ENCODE data around the gene CALU. TPM values are rescaled to one million over a fixed set of nuclear protein-coding genes. Genes with fewer than 3 reads are reported as not detected.

Gene CALU
- total RNA-seq, 1 experiment from 2014 or later: 169 TPM

- ATAC-seq (no peak), DNase-seq (no peak)
- no peaks in the 10 kb centered on the region for H4K20me1 ChIP-seq (ENCODE audit: low read length)
- no peak overlapping the region for H3K9ac ChIP-seq (ENCODE audit: low read length)
- no peak overlapping the region for H3K4me2 ChIP-seq (ENCODE audit: low read length)
- H3K4me3 ChIP-seq (ENCODE audit: low read length): no peak overlapping the region
- peaks cover 8% of the 10 kb centered on the region for H3K4me1 ChIP-seq (ENCODE audit: insufficient read depth, low read length)
- no peaks in the 10 kb centered on the region for H3K27me3 ChIP-seq (ENCODE audit: low read length)
- no peaks in the 10 kb centered on the region for H3K9me2 ChIP-seq (replicated peaks; ENCODE audit: low read length)
- ChIA-PET POLR2A (ENCODE audit: unreplicated experiment) (no interaction called here), CTCF (no interaction called here)
- intact Hi-C loops (cut with micrococcal nuclease): no loop called here
- H3K79me2 ChIP-seq (ENCODE audit: low read length): no peaks in the 10 kb centered on the region
- no TSS peak for BruUV-seq (replicated peaks)
- TF ChIP-seq, protein P1, sequence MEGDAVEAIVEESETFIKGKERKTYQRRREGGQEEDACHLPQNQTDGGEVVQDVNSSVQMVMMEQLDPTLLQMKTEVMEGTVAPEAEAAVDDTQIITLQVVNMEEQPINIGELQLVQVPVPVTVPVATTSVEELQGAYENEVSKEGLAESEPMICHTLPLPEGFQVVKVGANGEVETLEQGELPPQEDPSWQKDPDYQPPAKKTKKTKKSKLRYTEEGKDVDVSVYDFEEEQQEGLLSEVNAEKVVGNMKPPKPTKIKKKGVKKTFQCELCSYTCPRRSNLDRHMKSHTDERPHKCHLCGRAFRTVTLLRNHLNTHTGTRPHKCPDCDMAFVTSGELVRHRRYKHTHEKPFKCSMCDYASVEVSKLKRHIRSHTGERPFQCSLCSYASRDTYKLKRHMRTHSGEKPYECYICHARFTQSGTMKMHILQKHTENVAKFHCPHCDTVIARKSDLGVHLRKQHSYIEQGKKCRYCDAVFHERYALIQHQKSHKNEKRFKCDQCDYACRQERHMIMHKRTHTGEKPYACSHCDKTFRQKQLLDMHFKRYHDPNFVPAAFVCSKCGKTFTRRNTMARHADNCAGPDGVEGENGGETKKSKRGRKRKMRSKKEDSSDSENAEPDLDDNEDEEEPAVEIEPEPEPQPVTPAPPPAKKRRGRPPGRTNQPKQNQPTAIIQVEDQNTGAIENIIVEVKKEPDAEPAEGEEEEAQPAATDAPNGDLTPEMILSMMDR (conservative IDR thresholded peaks at IDR 0.05; ENCODE audit: low read depth, low read length): no peak
- TF ChIP-seq EZH2phosphoT487 (IDR thresholded peaks at IDR 0.05; ENCODE audit: borderline replicate concordance, low read length): no peak
- no peak overlapping the region for H3K27ac ChIP-seq (ENCODE audit: low read length)
- no peaks in the 10 kb centered on the region for H3K36me3 ChIP-seq (ENCODE audit: low read depth, low read length)
- no peaks in the 10 kb centered on the region for H3K9me3 ChIP-seq (ENCODE audit: low read length)
- H3F3A ChIP-seq (ENCODE audit: low read length, unreplicated experiment): no peaks in the 10 kb centered on the region
- no peak overlapping the region for H2AFZ ChIP-seq (ENCODE audit: low read length)
Observed at GRCh38 chr7:128726737-128727072, 12.5 kb upstream of the CALU start.

GRCh38 chr7:128727239-128727638 lies 11.9 kb upstream of the CALU start:
- TF ChIP-seq EZH2phosphoT487 (IDR thresholded peaks at IDR 0.05; ENCODE audit: borderline replicate concordance, low read length): no peak
- peak; percentile 55 for DNase-seq
- ChIA-PET POLR2A (ENCODE audit: unreplicated experiment) (no interaction called here), CTCF (no interaction called here)
- H3K27ac ChIP-seq (ENCODE audit: low read length): no peak overlapping the region
- peaks cover 8% of the 10 kb centered on the region for H3K4me1 ChIP-seq (ENCODE audit: insufficient read depth, low read length)
- H3K9ac ChIP-seq (ENCODE audit: low read length): no peak overlapping the region
- intact Hi-C loops (cut with micrococcal nuclease): no loop called here
- no peak overlapping the region for H3K4me3 ChIP-seq (ENCODE audit: low read length)
- peak; percentile 37; the same call in 1 of the 2 replicates for ATAC-seq
- no TSS peak for BruUV-seq (replicated peaks)
- no peak overlapping the region for H3K4me2 ChIP-seq (ENCODE audit: low read length)
- H4K20me1 ChIP-seq (ENCODE audit: low read length): no peaks in the 10 kb centered on the region
- H3K79me2 ChIP-seq (ENCODE audit: low read length): no peaks in the 10 kb centered on the region
- H3K36me3 ChIP-seq (ENCODE audit: low read depth, low read length): no peaks in the 10 kb centered on the region
- no peak overlapping the region for H2AFZ ChIP-seq (ENCODE audit: low read length)
- no peaks in the 10 kb centered on the region for H3F3A ChIP-seq (ENCODE audit: low read length, unreplicated experiment)
- H3K9me2 ChIP-seq (replicated peaks; ENCODE audit: low read length): no peaks in the 10 kb centered on the region
- no peaks in the 10 kb centered on the region for H3K9me3 ChIP-seq (ENCODE audit: low read length)
- no peaks in the 10 kb centered on the region for H3K27me3 ChIP-seq (ENCODE audit: low read length)

- H4K20me1 ChIP-seq (ENCODE audit: low read length): no peaks in the 10 kb centered on the region
- no peak overlapping the region for H3K4me3 ChIP-seq (ENCODE audit: low read length)
- H3K4me2 ChIP-seq (ENCODE audit: low read length): peak overlapping the region; percentile 6; the same call in 1 of the 2 replicates
- no peak overlapping the region for H3K27ac ChIP-seq (ENCODE audit: low read length)
- H3K79me2 ChIP-seq (ENCODE audit: low read length): no peaks in the 10 kb centered on the region
- no TSS peak for BruUV-seq (replicated peaks)
- no peaks in the 10 kb centered on the region for H3K27me3 ChIP-seq (ENCODE audit: low read length)
- no peaks in the 10 kb centered on the region for H3K9me2 ChIP-seq (replicated peaks; ENCODE audit: low read length)
- no peaks in the 10 kb centered on the region for H3K9me3 ChIP-seq (ENCODE audit: low read length)
- DNase-seq (peak; percentile 62), ATAC-seq (no peak)
- H3K4me1 ChIP-seq (ENCODE audit: insufficient read depth, low read length): peaks cover 8% of the 10 kb centered on the region
- ChIA-PET POLR2A (ENCODE audit: unreplicated experiment) (no interaction called here), CTCF (no interaction called here)
- no peaks in the 10 kb centered on the region for H3F3A ChIP-seq (ENCODE audit: low read length, unreplicated experiment)
- TF ChIP-seq, protein P1 (conservative IDR thresholded peaks at IDR 0.05; ENCODE audit: low read depth, low read length): no peak
- no peak for TF ChIP-seq EZH2phosphoT487 (IDR thresholded peaks at IDR 0.05; ENCODE audit: borderline replicate concordance, low read length)
- no peak for TF ChIP-seq EZH2 (IDR thresholded peaks at IDR 0.05; ENCODE audit: low read length, unreplicated experiment)
- intact Hi-C loops (cut with micrococcal nuclease): no loop called here
- H3K36me3 ChIP-seq (ENCODE audit: low read depth, low read length): no peaks in the 10 kb centered on the region
- H2AFZ ChIP-seq (ENCODE audit: low read length): no peak overlapping the region
- no peak overlapping the region for H3K9ac ChIP-seq (ENCODE audit: low read length)
Observed at GRCh38 chr7:128728598-128728997, 10.6 kb upstream of the CALU start.

Data from PC-3 (cell line).